Fibroblast of mammary gland (primary cell): ENCODE results near the gene ECT2L.

Source experiments
- DNase-seq: peaks from one replicate; pipeline ENCODE4 v3.0.0-alpha.2; 2010; ENCODE audit warnings: low read depth
- H3K4me3 ChIP-seq: 2 replicates; pipeline ENCODE4 v1.5.1; 2011; ENCODE audit warnings: low read depth, mild to moderate bottlenecking, low read length, moderate library complexity; ENCODE audit not compliant: control insufficient read depth
- TF ChIP-seq, protein P1 (sequence below): conservative IDR thresholded peaks from 2 replicates; pipeline ENCODE4 v1.5.1; 2011; ENCODE audit warnings: low read depth, low read length, inconsistent platforms; ENCODE audit not compliant: control insufficient read depth, insufficient read depth

The ECT2L gene

DNA sequence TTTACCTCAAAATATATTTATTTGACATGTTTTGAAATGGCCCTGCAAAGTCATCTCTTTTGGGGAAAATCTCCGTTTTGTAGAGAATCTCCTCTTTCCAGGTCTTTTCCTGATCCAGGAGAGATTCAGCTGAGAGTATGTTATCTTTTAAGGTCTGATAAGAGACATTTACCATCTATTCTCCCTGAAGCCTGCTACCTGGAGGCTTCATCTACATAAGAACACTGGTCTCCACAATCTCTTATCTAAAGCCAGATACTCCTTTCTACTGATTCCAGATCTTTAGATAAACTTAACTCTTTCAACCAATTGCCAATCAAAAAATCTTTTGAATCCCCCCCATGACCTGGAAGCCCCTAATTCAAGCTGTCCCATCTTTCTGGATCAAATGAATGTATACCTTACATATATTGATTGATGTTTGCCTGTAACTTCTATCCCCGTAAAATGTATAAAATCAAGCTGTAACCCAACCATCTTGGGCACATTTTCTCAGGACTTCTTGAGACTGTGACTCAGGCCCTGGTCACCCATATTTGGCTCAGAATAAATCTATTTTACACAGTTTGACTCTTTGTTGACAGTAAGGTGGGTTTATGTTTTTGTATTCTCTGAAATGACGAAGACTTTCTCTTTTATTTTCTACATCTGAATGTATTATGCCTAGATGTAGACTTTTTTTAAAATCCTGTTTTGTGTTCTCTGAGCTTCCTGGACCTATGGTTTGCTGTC, 95.5 kb downstream of the ECT2L start:
- no peak overlapping the region for H3K4me3 ChIP-seq
- peak; percentile 45 for DNase-seq
- TF ChIP-seq, protein P1, sequence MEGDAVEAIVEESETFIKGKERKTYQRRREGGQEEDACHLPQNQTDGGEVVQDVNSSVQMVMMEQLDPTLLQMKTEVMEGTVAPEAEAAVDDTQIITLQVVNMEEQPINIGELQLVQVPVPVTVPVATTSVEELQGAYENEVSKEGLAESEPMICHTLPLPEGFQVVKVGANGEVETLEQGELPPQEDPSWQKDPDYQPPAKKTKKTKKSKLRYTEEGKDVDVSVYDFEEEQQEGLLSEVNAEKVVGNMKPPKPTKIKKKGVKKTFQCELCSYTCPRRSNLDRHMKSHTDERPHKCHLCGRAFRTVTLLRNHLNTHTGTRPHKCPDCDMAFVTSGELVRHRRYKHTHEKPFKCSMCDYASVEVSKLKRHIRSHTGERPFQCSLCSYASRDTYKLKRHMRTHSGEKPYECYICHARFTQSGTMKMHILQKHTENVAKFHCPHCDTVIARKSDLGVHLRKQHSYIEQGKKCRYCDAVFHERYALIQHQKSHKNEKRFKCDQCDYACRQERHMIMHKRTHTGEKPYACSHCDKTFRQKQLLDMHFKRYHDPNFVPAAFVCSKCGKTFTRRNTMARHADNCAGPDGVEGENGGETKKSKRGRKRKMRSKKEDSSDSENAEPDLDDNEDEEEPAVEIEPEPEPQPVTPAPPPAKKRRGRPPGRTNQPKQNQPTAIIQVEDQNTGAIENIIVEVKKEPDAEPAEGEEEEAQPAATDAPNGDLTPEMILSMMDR, result no peak

DNA sequence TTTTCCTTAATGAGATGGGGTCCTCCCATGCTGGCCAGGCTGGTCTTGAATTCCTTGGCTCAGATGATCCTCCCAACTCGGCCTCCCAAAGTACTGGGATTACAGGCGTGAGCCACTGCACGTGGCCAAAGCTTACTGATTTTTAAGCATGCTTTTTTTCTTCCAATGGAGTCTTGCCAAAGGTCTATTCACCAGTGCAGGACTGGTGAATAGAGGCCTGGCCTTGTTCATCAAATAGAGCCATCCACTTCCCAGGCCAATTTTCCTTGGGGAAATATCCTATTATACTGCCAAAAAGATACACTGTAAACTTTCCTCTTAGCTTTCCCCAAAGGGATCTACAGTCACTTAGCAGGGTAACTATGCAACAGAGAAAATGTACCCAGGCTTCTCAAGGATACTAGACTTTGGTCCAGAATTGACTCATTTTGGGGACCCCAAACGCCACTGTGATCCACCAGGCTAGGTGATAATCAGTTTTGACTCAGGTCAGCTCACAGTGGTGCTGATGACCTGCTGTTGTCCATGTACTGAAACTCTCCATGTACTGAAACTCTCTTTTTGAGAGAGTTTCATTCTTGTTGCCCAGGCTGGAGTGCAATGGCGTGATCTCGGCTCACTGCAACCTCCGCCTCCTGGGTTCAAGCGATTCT, 100.3 kb downstream of the ECT2L start:
- DNase-seq, result no peak
- TF ChIP-seq, protein P1, result no peak
- no peak overlapping the region for H3K4me3 ChIP-seq

DNA sequence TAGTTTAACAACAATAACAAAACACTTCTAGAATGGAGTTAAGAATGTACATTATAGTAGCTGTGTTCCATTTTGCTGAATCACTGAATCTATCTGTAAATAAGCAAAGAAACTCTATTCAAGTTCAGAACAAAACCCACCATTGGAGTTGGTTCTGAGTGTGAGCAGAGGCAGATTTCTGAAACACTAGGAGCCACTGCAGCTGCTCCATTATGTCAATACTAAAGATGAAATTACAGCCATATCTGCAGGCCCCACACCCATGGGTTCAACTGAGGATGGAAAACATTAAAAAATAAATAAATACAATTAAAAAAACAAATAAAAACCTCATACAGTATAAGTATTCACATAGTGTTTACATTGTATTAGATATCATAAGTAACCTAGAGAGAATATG, 101.1 kb downstream of the ECT2L start:
- TF ChIP-seq, protein P1, result no peak
- no peak overlapping the region for H3K4me3 ChIP-seq
- no peak for DNase-seq

DNA sequence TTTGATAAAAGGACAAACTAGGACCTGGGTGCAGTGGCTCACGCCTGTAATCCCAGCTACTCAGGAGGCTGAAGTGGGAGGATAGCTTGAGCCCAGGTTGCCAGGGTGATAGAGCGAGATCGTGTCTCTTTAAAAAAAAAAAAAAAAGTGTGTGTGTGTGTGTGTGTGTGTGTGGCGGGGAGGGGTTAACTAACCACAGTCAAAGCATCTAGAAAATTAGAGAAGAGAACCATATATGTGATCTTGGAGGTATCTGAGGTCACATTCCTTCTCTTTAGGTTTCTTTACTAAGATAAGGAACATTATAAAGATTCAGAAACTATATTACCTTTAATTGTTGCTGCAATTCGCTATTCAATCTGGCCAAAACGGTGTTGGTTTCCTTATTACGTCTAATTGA, 111.3 kb downstream of the ECT2L start:
- no peak overlapping the region for H3K4me3 ChIP-seq
- TF ChIP-seq, protein P1, result no peak
- no peak for DNase-seq

DNA sequence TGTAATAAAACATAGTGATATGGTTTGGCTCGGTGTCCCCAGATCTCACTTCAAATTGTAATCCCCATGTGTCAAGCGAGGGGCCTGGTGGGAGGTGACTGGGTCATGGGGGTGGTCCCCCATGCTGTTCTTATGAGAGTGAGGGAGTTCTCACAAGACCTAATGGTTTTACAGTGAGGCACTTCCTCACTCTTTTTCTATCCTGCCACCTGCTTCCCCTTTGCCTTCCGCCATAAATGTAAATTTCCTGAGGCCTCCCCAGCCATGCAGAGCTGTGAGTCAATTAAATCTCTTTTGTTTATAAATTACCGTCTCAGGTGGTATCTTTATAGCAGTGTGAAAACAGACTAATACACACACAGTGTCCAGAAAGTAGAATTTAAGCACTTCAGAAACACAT, 113.6 kb downstream of the ECT2L start:
- no peak for DNase-seq
- TF ChIP-seq, protein P1, result no peak
- no peak overlapping the region for H3K4me3 ChIP-seq

DNA sequence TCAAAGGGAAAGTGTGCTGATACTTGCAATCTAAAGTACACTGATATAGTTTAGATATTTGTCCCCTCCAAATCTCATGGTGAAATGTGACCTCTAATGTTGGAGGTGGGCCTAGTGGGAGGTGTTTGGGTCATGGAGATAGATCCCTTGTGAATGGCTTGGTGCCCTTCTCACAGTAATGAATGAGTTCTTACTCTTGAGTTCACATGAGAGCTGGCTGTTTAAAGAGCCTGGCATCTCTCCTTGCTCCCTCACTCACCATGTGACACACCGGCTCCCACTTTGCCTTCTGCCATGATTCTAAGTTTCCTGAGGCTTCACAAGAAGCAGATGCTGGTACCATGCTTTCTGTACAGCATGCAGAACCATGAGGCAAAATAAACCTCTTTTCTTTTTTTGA, 114.1 kb downstream of the ECT2L start:
- no peak for DNase-seq
- TF ChIP-seq, protein P1, result no peak
- H3K4me3 ChIP-seq, result no peak overlapping the region
